Measurements from ENCODE around the gene PRKAG2.

- TF ChIP-seq POLR2A (IDR thresholded peaks at IDR 0.05; ENCODE audit: low read length) (no peak), GATA1 (IDR thresholded peaks at IDR 0.05; ENCODE audit: low read depth, low read length) (no peak)
These were observed 182.5 kb downstream of the PRKAG2 start for GRCh38 chr7:151694441-151694827.
